Measurements from ENCODE around the gene PDGFD. TPM values are rescaled to one million over a fixed set of nuclear protein-coding genes. Genes with fewer than 3 reads are reported as not detected.

PDGFD gene
- total and polyA plus RNA-seq, 2 donors (not counting 3 experiments of a cell fraction or from before 2014, with no cell fraction given): 6.3 to 13.1 TPM

DNA sequence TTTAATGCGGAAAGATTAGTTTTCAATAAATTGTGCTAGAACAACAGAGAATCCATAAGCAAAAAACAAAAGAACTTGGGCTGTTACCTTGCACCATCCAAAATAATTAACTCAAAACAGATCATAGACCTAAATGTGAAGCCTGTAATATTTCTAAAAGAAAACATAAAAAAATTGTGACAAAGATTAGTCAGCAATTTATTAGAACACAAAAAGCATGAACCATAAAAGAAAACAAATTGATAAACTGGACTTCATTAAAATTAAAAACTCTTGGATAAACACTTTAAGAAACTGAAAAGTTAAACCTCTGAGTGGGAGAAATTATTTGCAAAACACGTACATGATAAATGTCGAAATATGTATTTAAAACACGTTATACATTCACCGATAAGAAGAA, 106.0 kb downstream of the PDGFD start:
- Histone ChIP-seq H3K79me2 (ENCODE audit: control insufficient read depth, insufficient read depth, low read length) (no peaks in the 10 kb centered on the region), H3K4me1 (ENCODE audit: control insufficient read depth, extremely low read depth, insufficient read depth, low read length) (no peaks in the 10 kb centered on the region), H3K4me2 (ENCODE audit: insufficient read depth, low read length) (no peak overlapping the region), H3K9me1 (replicated peaks; ENCODE audit: control insufficient read depth, extremely low read depth, insufficient read depth, low read length) (no peaks in the 10 kb centered on the region), H2AFZ (ENCODE audit: low read depth, low read length) (no peak overlapping the region), H3K4me3 (replicated peaks in 1 of 3; ENCODE audit: insufficient read depth in 1 of 3, low read depth in 1 of 3, low read length in 3 of 3) (no peak overlapping the region), H3K27me3 (ENCODE audit: control insufficient read depth in 2 of 2, insufficient read depth in 2 of 2, low read length in 2 of 2) (no peaks in the 10 kb centered on the region), H3K27ac (ENCODE audit: insufficient read depth, low read depth, low read length) (no peak overlapping the region), H3K9me3 (replicated peaks; ENCODE audit: control insufficient read depth, insufficient read depth, low read length) (no peaks in the 10 kb centered on the region), H3K9ac (replicated peaks; ENCODE audit: extremely low read depth, insufficient read depth, low read length) (no peak overlapping the region), H3K36me3 (ENCODE audit: control insufficient read depth in 2 of 2, extremely low read depth in 1 of 2, insufficient read depth in 2 of 2, low read length in 2 of 2) (no peaks in the 10 kb centered on the region), H4K20me1 (replicated peaks; ENCODE audit: control insufficient read depth, extremely low read depth, insufficient read depth, low read length) (no peaks in the 10 kb centered on the region)
- no peak for TF ChIP-seq FOS (IDR thresholded peaks at IDR 0.05; ENCODE audit: borderline replicate concordance, insufficient read depth, low read length)
- POLR2A ChIA-PET: no interaction called here
- FAIRE-seq (no peak), DNase-seq (ENCODE audit: low read depth, low spot score) (no peak)
- dilution Hi-C loops (cut with MboI; ENCODE audit: extremely low pct_ligation_motif_present, low sequenced_read_pairs) (no loop called here), intact Hi-C loops (cut with micrococcal nuclease) (no loop called here)
- no TSS peak for BruUV-seq (replicated peaks)
- CTCF ChIA-PET: no interaction called here

- H3K4me3 ChIP-seq (replicated peaks in 1 of 3; ENCODE audit: insufficient read depth in 1 of 3, low read depth in 1 of 3, low read length in 3 of 3): no peak overlapping the region
- dilution Hi-C loops (cut with MboI; ENCODE audit: extremely low pct_ligation_motif_present, low sequenced_read_pairs) (no loop called here), intact Hi-C loops (cut with micrococcal nuclease) (no loop called here)
- no peaks in the 10 kb centered on the region for H3K9me3 ChIP-seq (replicated peaks; ENCODE audit: control insufficient read depth, insufficient read depth, low read length)
- POLR2A ChIA-PET: no interaction called here
- no peaks in the 10 kb centered on the region for H3K27me3 ChIP-seq (ENCODE audit: control insufficient read depth in 2 of 2, insufficient read depth in 2 of 2, low read length in 2 of 2)
- no peak for TF ChIP-seq POLR2AphosphoS5 (IDR thresholded peaks at IDR 0.05; ENCODE audit: insufficient read depth, low read depth, low read length)
- TF ChIP-seq GATA2 (IDR thresholded peaks at IDR 0.05; ENCODE audit: insufficient read depth, insufficient read length, low read depth, low read length): no peak
- TF ChIP-seq FOS (IDR thresholded peaks at IDR 0.05; ENCODE audit: borderline replicate concordance, insufficient read depth, low read length): no peak
- no peak for TF ChIP-seq POLR2A (IDR thresholded peaks at IDR 0.05; ENCODE audit: low read depth, low read length)
- TF ChIP-seq JUN (IDR thresholded peaks at IDR 0.05; ENCODE audit: borderline replicate concordance, insufficient read depth, insufficient read length, low read depth): no peak
- no peak for TF ChIP-seq EZH2 (IDR thresholded peaks at IDR 0.05; ENCODE audit: borderline replicate concordance, low read depth, low read length, severe bottlenecking)
- TF ChIP-seq MYC (IDR thresholded peaks at IDR 0.05; ENCODE audit: low read depth, low read length): no peak
- no peak for TF ChIP-seq CTCF (IDR thresholded peaks at IDR 0.05; ENCODE audit: extremely low read depth in 1 of 2, insufficient read depth in 1 of 2, low read depth in 1 of 2, low read length in 2 of 2)
- TF ChIP-seq MAX (IDR thresholded peaks at IDR 0.05; ENCODE audit: insufficient read depth, insufficient read length): no peak
- H3K36me3 ChIP-seq (ENCODE audit: control insufficient read depth in 2 of 2, extremely low read depth in 1 of 2, insufficient read depth in 2 of 2, low read length in 2 of 2): no peaks in the 10 kb centered on the region
- BruUV-seq (replicated peaks): no TSS peak
- H2AFZ ChIP-seq (ENCODE audit: low read depth, low read length): no peak overlapping the region
- no peaks in the 10 kb centered on the region for H3K79me2 ChIP-seq (ENCODE audit: control insufficient read depth, insufficient read depth, low read length)
- H4K20me1 ChIP-seq (replicated peaks; ENCODE audit: control insufficient read depth, extremely low read depth, insufficient read depth, low read length): no peaks in the 10 kb centered on the region
- H3K9ac ChIP-seq (replicated peaks; ENCODE audit: extremely low read depth, insufficient read depth, low read length): no peak overlapping the region
- no peak for DNase-seq (ENCODE audit: low read depth, low spot score)
- FAIRE-seq: no peak
- H3K4me2 ChIP-seq (ENCODE audit: insufficient read depth, low read length): no peak overlapping the region
- CTCF ChIA-PET: no interaction called here
- H3K4me1 ChIP-seq (ENCODE audit: control insufficient read depth, extremely low read depth, insufficient read depth, low read length): no peaks in the 10 kb centered on the region
- no peaks in the 10 kb centered on the region for H3K9me1 ChIP-seq (replicated peaks; ENCODE audit: control insufficient read depth, extremely low read depth, insufficient read depth, low read length)
- no peak overlapping the region for H3K27ac ChIP-seq (ENCODE audit: insufficient read depth, low read depth, low read length)
Measured at GRCh38 chr11:104055596-104055995, 108.4 kb downstream of the PDGFD start.

Measured in endothelial cell of umbilical vein (primary cell).